Pulmonary artery endothelial cell (primary cell): Measurements from ENCODE around the gene PDE4D. TPM values are rescaled to one million over a fixed set of nuclear protein-coding genes. Genes with fewer than 3 reads are reported as not detected.
"Not testable (repeated sequence)": the region's sequence is repeated elsewhere in the genome, so short reads cannot be mapped to it uniquely, and the experiment has no call there.

Experiments
- DNase-seq: peaks from one replicate; pipeline ENCODE4 v3.0.0-alpha.2; 2011; ENCODE audit warnings: low read depth, low spot score
- total RNA-seq: library from RNA; depleted of rRNA; stranded (reverse); fragments of >200 nt; gene quantifications from 2 replicates; pipeline ENCODE4 v1.2.3, GENCODE V29; 2014

Gene PDE4D
- total RNA-seq, 1 donor from 2014 or later, result 22.4 TPM

GRCh38 chr5:59430066-59430685 is 463.4 kb downstream of the PDE4D start:
- no peak for DNase-seq

- DNase-seq, result no peak
These were observed 465.1 kb downstream of the PDE4D start for GRCh38 chr5:59428391-59428790.

GRCh38 chr5:59424515-59424914 is 469.0 kb downstream of the PDE4D start:
- no peak for DNase-seq

GRCh38 chr5:59423021-59423420 is 470.5 kb downstream of the PDE4D start:
- DNase-seq, result no peak

- DNase-seq, result no peak
These were observed 471.3 kb downstream of the PDE4D start for GRCh38 chr5:59421986-59422941.

GRCh38 chr5:59420596-59420995 is 472.9 kb downstream of the PDE4D start:
- DNase-seq, result no peak

GRCh38 chr5:59418808-59419207 is 474.7 kb downstream of the PDE4D start:
- DNase-seq, result no peak

- no peak for DNase-seq
These were observed 477.1 kb downstream of the PDE4D start for GRCh38 chr5:59416451-59416850.

GRCh38 chr5:59416026-59416425 is 477.5 kb downstream of the PDE4D start:
- DNase-seq, result no peak

- no peak for DNase-seq
These were observed 481.1 kb downstream of the PDE4D start for GRCh38 chr5:59412428-59412827.

- DNase-seq, result not testable (repeated sequence)
These were observed 484.5 kb downstream of the PDE4D start for GRCh38 chr5:59408997-59409396.

- no peak for DNase-seq
These were observed 485.6 kb downstream of the PDE4D start for GRCh38 chr5:59407967-59408366.

GRCh38 chr5:59401637-59402036 is 491.9 kb downstream of the PDE4D start:
- DNase-seq, result no peak

GRCh38 chr5:59394956-59395355 is 498.6 kb downstream of the PDE4D start:
- DNase-seq, result not testable (repeated sequence)

- no peak for DNase-seq
These were observed 499.7 kb downstream of the PDE4D start for GRCh38 chr5:59393585-59394420.

- no peak for DNase-seq
These were observed 501.9 kb downstream of the PDE4D start for GRCh38 chr5:59391576-59391975.

GRCh38 chr5:59390989-59391388 is 502.5 kb downstream of the PDE4D start:
- DNase-seq, result no peak

- no peak for DNase-seq
These were observed 503.4 kb downstream of the PDE4D start for GRCh38 chr5:59390074-59390659.

GRCh38 chr5:59387127-59387526 is 506.4 kb downstream of the PDE4D start:
- DNase-seq, result no peak

- no peak for DNase-seq
These were observed 507.8 kb downstream of the PDE4D start for GRCh38 chr5:59385700-59386099.

- peak; percentile 27 for DNase-seq
These were observed 513.1 kb downstream of the PDE4D start for GRCh38 chr5:59380350-59380951.
